Endodermal cell (in vitro differentiated cells): ENCODE data around the gene PRPF31. TPM values are rescaled to one million over a fixed set of nuclear protein-coding genes. Genes with fewer than 3 reads are reported as not detected.

Source experiments
- DNase-seq: peaks from one replicate; pipeline ENCODE4 v3.0.0-alpha.2; 2017
- H3K27ac ChIP-seq: 2 replicates; pipeline ENCODE4 v1.5.1; 2013; ENCODE audit warnings: mild to moderate bottlenecking, low read depth, low read length, moderate library complexity
- H3K27me3 ChIP-seq: 2 replicates; pipeline ENCODE4 v1.6.1; 2013; ENCODE audit warnings: mild to moderate bottlenecking, low read length, moderate library complexity; ENCODE audit not compliant: insufficient read depth, control insufficient read depth, poor library complexity, severe bottlenecking
- H3K36me3 ChIP-seq: 2 replicates; pipeline ENCODE4 v1.7.0; 2013; ENCODE audit warnings: mild to moderate bottlenecking, low read length, moderate library complexity; ENCODE audit not compliant: control insufficient read depth, insufficient read depth
- H3K4me1 ChIP-seq: one replicate; pipeline ENCODE4 v1.7.0; 2013; ENCODE audit warnings: low read length; ENCODE audit not compliant: control insufficient read depth, insufficient read depth
- H3K4me3 ChIP-seq: 2 replicates; pipeline ENCODE4 v1.5.1; 2013; ENCODE audit warnings: mild to moderate bottlenecking, low read length, moderate library complexity
- H3K9ac ChIP-seq: 2 replicates; pipeline ENCODE4 v1.6.1; 2013; ENCODE audit warnings: mild to moderate bottlenecking, low read length, moderate library complexity; ENCODE audit not compliant: poor library complexity, severe bottlenecking; ENCODE audit errors: extremely low read depth
- H3K9me3 ChIP-seq: 2 replicates; pipeline ENCODE4 v1.6.1; 2013; ENCODE audit warnings: mild to moderate bottlenecking, low read length, moderate library complexity; ENCODE audit not compliant: control insufficient read depth
- H3K27ac Mint-ChIP-seq: 2 replicates; pipeline ENCODE4 v1.8.0; 2020; ENCODE audit warnings: mixed read lengths
- H3K27me3 Mint-ChIP-seq: 2 replicates; pipeline ENCODE4 v1.8.0; 2021; ENCODE audit warnings: mild to moderate bottlenecking, mixed read lengths; ENCODE audit not compliant: insufficient read depth
- H3K36me3 Mint-ChIP-seq: 2 replicates; pipeline ENCODE4 v1.8.0; 2020; ENCODE audit warnings: low read depth, mixed read lengths
- H3K4me1 Mint-ChIP-seq: 2 replicates; pipeline ENCODE4 v1.8.0; 2020; ENCODE audit warnings: mixed read lengths
- H3K4me3 Mint-ChIP-seq: 2 replicates; pipeline ENCODE4 v1.8.0; 2020; ENCODE audit warnings: mild to moderate bottlenecking, moderate library complexity, mixed read lengths
- H3K9me3 Mint-ChIP-seq: 2 replicates; pipeline ENCODE4 v1.8.0; 2020; ENCODE audit warnings: mild to moderate bottlenecking, mixed read lengths
- WGBS, 2 experiments: methylation state at CpG; one replicate each; pipeline versions ENCODE4 v1.1.5 to v1.1.7; 2013; ENCODE audit warnings: missing lambda C conversion rate in 2 of 2, mixed read lengths in 1 of 2; ENCODE audit not compliant: insufficient coverage in 1 of 2, insufficient read length in 1 of 2; 5-methylcytosine and 5-hydroxymethylcytosine counted together
- total RNA-seq, 2 donors: library from RNA; stranded (reverse); fragmentation: NEBNext Ultra II Directional in 1 of 2; extraction: Animal tissue kit (Norgen Biotek cat#: 25700) in 1 of 2; gene quantifications; 2 replicates in 1 of 2; 3 replicates in 1 of 2; pipeline ENCODE4 v1.2.1, GENCODE V29; 2021
- TF ChIP-seq, protein P1 (sequence below): fragments of 200-600 bp; sonication (generic); conservative IDR thresholded peaks from 2 replicates; pipeline ENCODE4 v1.5.0; 2021; ENCODE audit warnings: antibody characterized with exemption, mild to moderate bottlenecking

The PRPF31 gene
- total RNA-seq, 2 donors from 2014 or later, result 79.0 to 85.5 TPM

DNA sequence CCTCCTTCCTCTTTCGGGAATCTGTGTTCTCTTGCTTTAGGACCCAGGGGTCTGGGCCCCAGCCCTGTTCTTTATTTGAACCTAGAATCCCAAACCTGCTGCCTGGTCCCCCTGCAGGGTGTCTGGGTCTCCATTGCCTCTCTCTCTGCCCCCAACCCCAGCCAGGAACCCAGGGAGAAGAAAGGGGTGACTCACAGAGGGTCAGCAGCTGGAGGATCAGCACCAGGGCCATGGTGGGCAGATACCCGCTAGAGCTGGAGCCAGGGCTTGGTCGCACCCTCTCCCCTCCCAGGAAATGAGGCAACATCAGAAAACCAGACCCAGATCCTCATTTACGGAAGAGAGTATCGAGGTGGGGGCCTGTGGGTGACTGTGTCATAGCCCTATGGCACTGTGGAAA lies 15.0 kb upstream of the PRPF31 start, which contains the start of gene OSCAR:
TSS of gene OSCAR (minus strand) at position 243 of the 400 bp plus-strand sequence. CDS start at position 232, 11 bp downstream.
- no peak within 1 kb of the TSS for H3K27ac ChIP-seq
- H3K27ac Mint-ChIP-seq, result no peak within 1 kb of the TSS
- no peak within 1 kb of the TSS for H3K4me3 Mint-ChIP-seq

DNA sequence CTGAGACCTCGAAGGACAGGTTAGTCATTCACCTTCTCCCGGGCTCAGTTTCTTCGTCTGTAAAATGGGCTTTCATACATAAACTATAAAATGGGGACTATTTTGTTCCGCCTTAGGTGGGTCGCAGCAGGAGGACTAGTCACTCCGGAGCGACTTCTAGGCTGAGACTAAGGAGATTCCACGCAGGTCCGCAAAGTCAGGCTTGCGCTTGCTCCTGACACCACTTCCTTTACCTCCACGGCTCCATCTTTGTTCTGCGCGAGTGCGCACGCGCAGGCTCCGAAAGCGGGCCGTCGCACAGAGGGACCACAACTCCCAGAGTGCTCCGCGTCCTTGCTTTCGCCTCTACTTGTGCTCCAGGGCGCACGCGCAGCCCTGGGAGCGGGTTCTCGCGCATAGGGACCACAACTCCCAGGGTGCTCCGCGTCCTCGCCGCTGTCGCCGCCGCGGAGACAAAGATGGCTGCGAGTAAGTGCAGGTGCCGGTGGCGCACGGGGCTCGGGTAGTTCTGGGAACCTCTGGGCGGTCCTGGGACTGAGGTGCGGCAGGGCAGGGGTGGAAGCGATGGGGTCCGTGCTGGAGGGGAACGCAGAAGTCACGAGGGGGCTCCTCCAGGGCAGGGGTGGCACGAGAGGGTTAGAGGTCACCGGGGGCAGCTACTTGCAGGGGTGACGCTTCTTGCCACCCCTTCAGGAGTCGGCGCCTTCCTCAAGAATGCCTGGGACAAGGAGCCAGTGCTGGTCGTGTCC lies 13.0 kb upstream of the PRPF31 start, which contains the start of gene NDUFA3:
TSS of gene NDUFA3 (plus strand) at position 435 of the 749 bp plus-strand sequence. CDS start at position 459, 24 bp downstream.
- no peak within 1 kb of the TSS for H3K27ac ChIP-seq
- H3K4me3 Mint-ChIP-seq, result peak within 1 kb of the TSS; percentile 97
- no peaks in the 10 kb centered on the region for H3K27me3 Mint-ChIP-seq
- peak within 1 kb of the TSS; percentile 97 for H3K27ac Mint-ChIP-seq
- DNase-seq, result peak; percentile 99
- peak within 1 kb of the TSS; percentile 61 for H3K9ac ChIP-seq
- peaks cover 6% of the 10 kb centered on the region for H3K4me1 Mint-ChIP-seq
- H3K9me3 Mint-ChIP-seq, result no peaks in the 10 kb centered on the region
- H3K9me3 ChIP-seq, result no peaks in the 10 kb centered on the region
- H3K36me3 Mint-ChIP-seq, result peaks cover 26% of the 10 kb centered on the region
- peaks cover 20% of the 10 kb centered on the region for H3K36me3 ChIP-seq
- H3K4me1 ChIP-seq, result no peaks in the 10 kb centered on the region
- peak within 1 kb of the TSS; percentile 97 for H3K4me3 ChIP-seq
- WGBS, 2 experiments, result 5 to 21% methylated on average over 14 to 54 of the region's 54 CpGs
- TF ChIP-seq, protein P1, sequence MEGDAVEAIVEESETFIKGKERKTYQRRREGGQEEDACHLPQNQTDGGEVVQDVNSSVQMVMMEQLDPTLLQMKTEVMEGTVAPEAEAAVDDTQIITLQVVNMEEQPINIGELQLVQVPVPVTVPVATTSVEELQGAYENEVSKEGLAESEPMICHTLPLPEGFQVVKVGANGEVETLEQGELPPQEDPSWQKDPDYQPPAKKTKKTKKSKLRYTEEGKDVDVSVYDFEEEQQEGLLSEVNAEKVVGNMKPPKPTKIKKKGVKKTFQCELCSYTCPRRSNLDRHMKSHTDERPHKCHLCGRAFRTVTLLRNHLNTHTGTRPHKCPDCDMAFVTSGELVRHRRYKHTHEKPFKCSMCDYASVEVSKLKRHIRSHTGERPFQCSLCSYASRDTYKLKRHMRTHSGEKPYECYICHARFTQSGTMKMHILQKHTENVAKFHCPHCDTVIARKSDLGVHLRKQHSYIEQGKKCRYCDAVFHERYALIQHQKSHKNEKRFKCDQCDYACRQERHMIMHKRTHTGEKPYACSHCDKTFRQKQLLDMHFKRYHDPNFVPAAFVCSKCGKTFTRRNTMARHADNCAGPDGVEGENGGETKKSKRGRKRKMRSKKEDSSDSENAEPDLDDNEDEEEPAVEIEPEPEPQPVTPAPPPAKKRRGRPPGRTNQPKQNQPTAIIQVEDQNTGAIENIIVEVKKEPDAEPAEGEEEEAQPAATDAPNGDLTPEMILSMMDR, result no peak
- H3K27me3 ChIP-seq, result no peaks in the 10 kb centered on the region

More for the DNA sequence above, 15.0 kb upstream of the PRPF31 start, which contains the start of gene OSCAR:
- Histone ChIP-seq H3K4me3 (no peak within 1 kb of the TSS), H3K4me1 (no peaks in the 10 kb centered on the region), H3K9ac (no peak within 1 kb of the TSS), H3K36me3 (peaks cover 4% of the 10 kb centered on the region), H3K27me3 (peaks cover 16% of the 10 kb centered on the region), H3K9me3 (no peaks in the 10 kb centered on the region)
- peaks cover 14% of the 10 kb centered on the region for H3K27me3 Mint-ChIP-seq
- TF ChIP-seq, protein P1, result no peak
- DNase-seq, result peak; percentile 52
- no peaks in the 10 kb centered on the region for H3K9me3 Mint-ChIP-seq
- 93 to 100% methylated on average over 3 to 5 of the region's 5 CpGs for WGBS, 2 experiments
- H3K36me3 Mint-ChIP-seq, result peaks cover 6% of the 10 kb centered on the region
- peaks cover 3% of the 10 kb centered on the region for H3K4me1 Mint-ChIP-seq

DNA sequence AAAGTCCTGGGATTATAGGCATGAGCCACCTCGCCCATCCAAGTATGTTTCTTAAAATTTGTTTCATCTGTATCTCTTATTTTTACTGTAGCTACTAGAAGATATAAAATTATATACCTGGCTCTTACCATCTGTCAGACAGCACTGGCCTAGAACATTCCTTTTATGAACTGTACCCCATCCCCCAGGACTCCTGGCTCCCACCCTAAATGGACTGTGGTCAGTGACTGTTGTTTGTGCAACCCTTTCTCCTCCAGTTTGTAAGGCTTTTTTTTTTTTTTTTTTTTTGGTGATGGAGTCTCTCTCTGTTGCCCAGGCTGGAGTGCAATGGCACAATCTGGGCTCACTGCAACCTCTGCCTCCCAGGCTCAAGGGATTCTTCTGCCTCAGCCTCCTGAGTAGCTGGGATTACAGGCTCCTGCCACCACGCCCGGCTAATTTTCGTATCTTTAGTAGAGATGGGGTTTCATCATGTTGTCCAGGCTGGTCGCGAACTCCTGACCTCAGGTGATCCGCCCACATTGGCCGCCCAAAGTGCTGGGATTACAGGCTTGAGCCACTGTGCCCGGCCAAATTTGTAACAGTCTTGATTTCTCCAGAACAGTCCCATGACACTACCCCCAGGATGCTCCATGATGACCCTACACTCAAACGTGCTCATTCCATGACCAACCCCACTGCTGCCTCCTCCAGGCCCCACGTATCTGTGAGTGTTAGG lies 10.4 kb upstream of the PRPF31 start:
- Histone ChIP-seq H3K4me3 (no peak overlapping the region), H3K27ac (no peak overlapping the region), H3K9me3 (no peaks in the 10 kb centered on the region), H3K4me1 (no peaks in the 10 kb centered on the region), H3K27me3 (no peaks in the 10 kb centered on the region), H3K9ac (no peak overlapping the region), H3K36me3 (peaks cover 29% of the 10 kb centered on the region)
- no peaks in the 10 kb centered on the region for H3K9me3 Mint-ChIP-seq
- no peaks in the 10 kb centered on the region for H3K27me3 Mint-ChIP-seq
- peak overlapping the region; percentile 97 for H3K4me3 Mint-ChIP-seq
- H3K27ac Mint-ChIP-seq, result no peak overlapping the region
- H3K36me3 Mint-ChIP-seq, result peaks cover 45% of the 10 kb centered on the region
- no peak for DNase-seq
- TF ChIP-seq, protein P1, result no peak
- WGBS, 2 experiments, result 88 to 95% methylated on average over 8 to 11 of the region's 11 CpGs
- H3K4me1 Mint-ChIP-seq, result peaks cover 6% of the 10 kb centered on the region
